B cell (primary cell): ENCODE measurements around the gene RPS24. TPM values are rescaled to one million over a fixed set of nuclear protein-coding genes. Genes with fewer than 3 reads are reported as not detected.

Experiments
- ATAC-seq: fragments of 200-7000 bp; cut with Tn5 transposase; one replicate; pipeline ENCODE4 v1.10.0; 2021; ENCODE audit warnings: low read depth, mild to moderate bottlenecking, moderate number of reproducible peaks, moderate library complexity
- CTCF ChIA-PET: fragments of 350-600 bp; sonication (Branson Sonifier 250); formaldehyde crosslinking; loops from one replicate; lab custom pipeline; 2021; ENCODE audit warnings: antibody characterized with exemption, inconsistent platforms; lab: Charles Lee
- POLR2A ChIA-PET: fragments of 350-600 bp; sonication (Branson Sonifier 250); formaldehyde crosslinking; loops from one replicate; lab custom pipeline; 2021; ENCODE audit warnings: antibody characterized with exemption; lab: Charles Lee
- DNase-seq: peaks from one replicate; pipeline ENCODE4 v3.0.0; 2013
- H2AFZ ChIP-seq: 2 replicates; pipeline ENCODE4 v1.6.1; 2012; ENCODE audit warnings: mild to moderate bottlenecking, low read depth, low read length; ENCODE audit not compliant: insufficient read depth, poor library complexity, severe bottlenecking
- H3K27ac ChIP-seq, 2 donors: 1 replicate in 1 of 2; 2 replicates in 1 of 2; pipeline ENCODE4 v1.5.1; 2012 to 2013; ENCODE audit warnings: low read length in 2 of 2, mild to moderate bottlenecking in 2 of 2, moderate library complexity in 1 of 2
- H3K27me3 ChIP-seq, 4 experiments: fragments of 200-600 bp in 1 of 4; sonication (generic) in 1 of 4; replicated peaks in 1 of 4; 1 replicate in 2 of 4; 2 replicates in 2 of 4; pipeline versions ENCODE4 v1.6.1 to v1.7.0; 2013 to 2016; ENCODE audit warnings: low read length in 3 of 4, mild to moderate bottlenecking in 2 of 4, mixed read lengths in 1 of 4, moderate library complexity in 1 of 4; ENCODE audit not compliant: insufficient read depth in 4 of 4, control insufficient read depth in 3 of 4; ENCODE audit errors: control extremely low read depth in 1 of 4
- H3K36me3 ChIP-seq, 2 experiments: replicated peaks in 1 of 2; 1 replicate in 1 of 2; 2 replicates in 1 of 2; pipeline versions ENCODE4 v1.6.1 to v1.7.1; 2013; ENCODE audit warnings: low read length in 1 of 2; ENCODE audit not compliant: insufficient read depth in 2 of 2, control insufficient read depth in 1 of 2; ENCODE audit errors: control extremely low read depth in 1 of 2, extremely low read depth in 1 of 2
- H3K4me1 ChIP-seq, 2 donors: fragments of 200-600 bp in 1 of 2; sonication (generic) in 1 of 2; 1 replicate in 1 of 2; 2 replicates in 1 of 2; pipeline versions ENCODE4 v1.5.1 to v1.6.1; 2013 to 2017; ENCODE audit warnings: low read length in 2 of 2; ENCODE audit not compliant: control insufficient read depth in 2 of 2, insufficient read depth in 2 of 2
- H3K4me2 ChIP-seq: replicated peaks from 2 replicates; pipeline ENCODE3; 2012; ENCODE audit warnings: mild to moderate bottlenecking, low read depth, low read length; ENCODE audit not compliant: poor library complexity, severe bottlenecking
- H3K4me3 ChIP-seq, 5 experiments: fragments of 200-600 bp in 1 of 5; sonication (generic) in 1 of 5; 1 replicate in 3 of 5; 2 replicates in 2 of 5; pipeline versions ENCODE4 v1.5.1 to v1.7.0; 2011 to 2016; ENCODE audit warnings: low read length in 4 of 5, mild to moderate bottlenecking in 4 of 5, low read depth in 2 of 5, control low read depth in 1 of 5, moderate library complexity in 1 of 5; ENCODE audit not compliant: insufficient read depth in 1 of 5; ENCODE audit errors: control extremely low read depth in 1 of 5, extremely low read depth in 1 of 5
- H3K79me2 ChIP-seq: fragments of 200-600 bp; sonication (generic); one replicate; pipeline ENCODE4 v1.6.0; 2016; ENCODE audit warnings: low read length; ENCODE audit not compliant: control insufficient read depth, insufficient read depth
- H3K9ac ChIP-seq: fragments of 200-600 bp; sonication (generic); 2 replicates; pipeline ENCODE4 v1.6.1; 2017; ENCODE audit warnings: mild to moderate bottlenecking, low read length, moderate library complexity
- H3K9me3 ChIP-seq, 3 donors: one replicate each; pipeline versions ENCODE4 v1.6.1 to v1.7.1; 2013; ENCODE audit warnings: low read length in 2 of 3; ENCODE audit not compliant: control insufficient read depth in 2 of 3, insufficient read depth in 1 of 3; ENCODE audit errors: control extremely low read depth in 1 of 3
- H4K20me1 ChIP-seq: 2 replicates; pipeline ENCODE4 v1.6.0; 2012; ENCODE audit warnings: mild to moderate bottlenecking, low read length; ENCODE audit not compliant: insufficient read depth, control insufficient read depth, poor library complexity, severe bottlenecking
- H3K27ac Mint-ChIP-seq: one replicate; pipeline ENCODE4 v1.8.0; 2021; ENCODE audit warnings: mixed read lengths
- H3K27me3 Mint-ChIP-seq: one replicate; pipeline ENCODE4 v1.8.0; 2021; ENCODE audit warnings: mixed read lengths
- H3K4me1 Mint-ChIP-seq: one replicate; pipeline ENCODE4 v1.8.0; 2021; ENCODE audit warnings: mixed read lengths
- H3K4me3 Mint-ChIP-seq: one replicate; pipeline ENCODE4 v1.8.0; 2021; ENCODE audit warnings: mixed read lengths
- H3K9me3 Mint-ChIP-seq: one replicate; pipeline ENCODE4 v1.8.0; 2022; ENCODE audit warnings: mixed read lengths; ENCODE audit not compliant: insufficient read depth
- CTCF ChIP-seq: fragments of 200-600 bp; IDR thresholded peaks from one replicate; pipeline ENCODE4 v1.8.0; 2022; ENCODE audit warnings: antibody characterized with exemption, mild to moderate bottlenecking
- EZH2 ChIP-seq: IDR thresholded peaks from 2 replicates; pipeline ENCODE4 v1.6.1; 2012; ENCODE audit warnings: borderline replicate concordance, low read depth, mild to moderate bottlenecking, moderate library complexity, low read length; ENCODE audit not compliant: insufficient read depth, poor library complexity, severe bottlenecking
- WGBS: methylation state at CpG from one replicate; pipeline ENCODE4 v1.1.5; 2013; ENCODE audit warnings: missing lambda C conversion rate; ENCODE audit not compliant: insufficient coverage; 5-methylcytosine and 5-hydroxymethylcytosine counted together
- intact Hi-C: fragments of 100-400 bp; cut with micrococcal nuclease; formaldehyde crosslinking; loops from one replicate; pipeline ENCODE4 v1.10.0; 2022
- polyA plus RNA-seq: library from polyadenylated mRNA; depleted of rRNA; stranded (reverse); fragments of >200 nt; gene quantifications from 2 replicates; pipeline ENCODE4 v1.2.3, GENCODE V29; 2012
- total RNA-seq, 2 donors: library from RNA; stranded (reverse); fragments of 120-200 nt in 1 of 2; gene quantifications; 1 replicate in 1 of 2; 2 replicates in 1 of 2; pipeline versions ENCODE4 v1.2.3 to v1.2.4, GENCODE V29; 2013 to 2022

The RPS24 gene
- total and polyA plus RNA-seq, 2 donors (not counting 1 experiment from before 2014, with no cell fraction given) = 1,249 to 2,320 TPM

GRCh38 chr10:78065611-78066010 is 31.9 kb downstream of the RPS24 start:
- intact Hi-C loops = no loop called here
- DNase-seq (no peak), ATAC-seq (no peak)
- H3K4me1 Mint-ChIP-seq = no peaks in the 10 kb centered on the region
- no peak overlapping the region for H3K4me3 ChIP-seq
- TF ChIP-seq EZH2 (no peak), CTCF (no peak)
- no peak overlapping the region for H3K4me2 ChIP-seq
- H3K9ac ChIP-seq = no peak overlapping the region
- no peak overlapping the region for H2AFZ ChIP-seq
- no peaks in the 10 kb centered on the region for H4K20me1 ChIP-seq
- no peaks in the 10 kb centered on the region for H3K4me1 ChIP-seq
- ChIA-PET CTCF (no interaction called here), POLR2A (no interaction called here)
- no peaks in the 10 kb centered on the region for H3K36me3 ChIP-seq
- 13% methylated on average over 1 of the region's 2 CpGs for WGBS
- no peak overlapping the region for H3K27ac ChIP-seq
- H3K79me2 ChIP-seq = no peaks in the 10 kb centered on the region
- no peaks in the 10 kb centered on the region for H3K9me3 Mint-ChIP-seq
- H3K27me3 ChIP-seq = no peaks in the 10 kb centered on the region
- H3K27ac Mint-ChIP-seq = no peak overlapping the region
- H3K4me3 Mint-ChIP-seq = no peak overlapping the region
- H3K9me3 ChIP-seq = no peaks in the 10 kb centered on the region
- peaks cover 3% of the 10 kb centered on the region for H3K27me3 Mint-ChIP-seq

- TF ChIP-seq EZH2 = no peak
- no peak for TF ChIP-seq CTCF
- H3K79me2 ChIP-seq = no peaks in the 10 kb centered on the region
- no peaks in the 10 kb centered on the region for H3K4me1 ChIP-seq
- H3K9ac ChIP-seq = no peak overlapping the region
- POLR2A ChIA-PET = no interaction called here
- H2AFZ ChIP-seq = no peak overlapping the region
- H3K36me3 ChIP-seq = no peaks in the 10 kb centered on the region
- no peaks in the 10 kb centered on the region for H4K20me1 ChIP-seq
- WGBS = 56% methylated on average over 3 of the region's 5 CpGs
- H3K27ac Mint-ChIP-seq = no peak overlapping the region
- H3K4me3 ChIP-seq = no peak overlapping the region
- no peak overlapping the region for H3K4me2 ChIP-seq
- no peak for DNase-seq
- H3K27me3 Mint-ChIP-seq = peaks cover 3% of the 10 kb centered on the region
- no peaks in the 10 kb centered on the region for H3K4me1 Mint-ChIP-seq
- no peak overlapping the region for H3K4me3 Mint-ChIP-seq
- H3K27ac ChIP-seq = no peak overlapping the region
- CTCF ChIA-PET = interaction anchor here (0.6 kb wide), 1 partner anchor 17 kb away, joined by 3 read pairs; no protein-coding TSS in a partner anchor
- H3K9me3 Mint-ChIP-seq = no peaks in the 10 kb centered on the region
- no peaks in the 10 kb centered on the region for H3K27me3 ChIP-seq
- intact Hi-C loops = no loop called here
- no peaks in the 10 kb centered on the region for H3K9me3 ChIP-seq
- no peak for ATAC-seq
Observed at GRCh38 chr10:78066012-78066411, 32.3 kb downstream of the RPS24 start.
